Measurements from ENCODE around the gene ZFAND3.

ZFAND3 gene

DNA sequence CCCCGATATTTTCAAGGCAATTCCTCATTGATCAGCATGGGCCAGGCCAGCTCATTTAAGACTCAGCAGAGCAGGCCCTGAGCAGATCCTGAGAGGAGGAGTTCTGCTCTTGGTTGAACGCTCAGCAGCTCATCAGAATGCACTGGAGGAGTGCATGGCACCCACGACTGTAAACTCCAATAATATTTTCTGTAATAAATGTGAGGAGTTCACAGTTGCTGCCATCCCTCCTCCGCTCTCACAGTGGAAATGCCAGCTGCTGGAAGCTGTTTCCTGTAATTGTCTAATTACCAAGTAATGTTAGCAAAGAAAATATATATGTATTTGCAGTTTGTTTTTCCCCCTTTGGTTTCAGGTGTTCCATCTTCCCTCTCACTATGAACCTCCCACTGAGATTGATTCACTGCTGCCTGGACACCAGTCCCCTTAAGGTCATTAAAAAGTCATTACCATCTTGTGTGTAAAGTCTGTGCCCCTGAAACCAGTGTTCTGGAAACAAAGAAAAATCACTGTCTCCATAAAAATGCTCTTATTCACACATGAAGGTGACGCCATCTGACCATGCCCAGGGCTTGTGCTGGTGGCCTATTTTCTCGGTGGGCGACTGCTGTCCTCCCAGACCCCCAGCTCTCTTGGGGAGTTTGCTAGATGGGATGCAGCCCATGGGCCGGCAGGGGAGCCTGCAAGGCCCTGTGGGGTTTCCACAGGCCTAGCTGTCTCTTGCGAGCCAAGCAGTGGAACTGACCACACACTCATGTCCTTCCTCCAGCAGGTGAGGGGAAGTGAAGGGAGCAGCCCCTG is 374.2 kb downstream of the ZFAND3 start:
- DNase-seq = no peak

DNA sequence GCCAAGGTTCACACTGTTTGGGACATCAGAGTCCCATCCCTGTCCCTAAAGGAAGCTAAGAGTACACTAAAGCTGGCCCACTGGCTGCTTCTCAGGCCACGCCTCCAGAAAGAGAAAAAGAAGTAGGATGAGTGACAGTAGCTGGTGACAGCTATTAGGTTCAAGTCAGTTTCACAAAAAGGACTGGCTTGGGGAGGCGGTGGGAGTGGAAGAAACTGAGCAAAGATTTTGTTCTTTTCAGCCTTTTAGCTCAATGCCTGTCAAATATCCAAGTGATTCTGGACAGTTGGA is 374.7 kb downstream of the ZFAND3 start:
- no peak for DNase-seq

DNA sequence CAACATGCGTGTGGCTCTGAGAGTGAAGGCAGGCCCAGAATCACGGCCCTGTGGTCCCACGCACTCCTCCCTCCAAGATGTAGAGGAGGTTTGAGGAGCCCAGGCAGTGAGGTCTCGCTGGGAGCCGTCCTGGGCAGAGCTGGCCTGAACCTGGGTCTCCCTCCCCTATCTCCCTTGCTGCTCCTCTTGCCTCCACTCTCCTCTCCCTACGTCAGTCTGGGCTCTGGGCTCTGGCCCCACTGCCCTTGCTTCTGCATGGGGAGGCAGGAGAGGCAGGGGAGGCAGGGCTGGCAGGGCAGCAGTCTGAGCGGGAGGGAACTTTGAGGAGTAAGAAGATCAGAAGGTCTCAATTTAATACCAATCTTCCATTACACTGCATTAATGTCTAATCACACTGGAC is 375.1 kb downstream of the ZFAND3 start:
- no peak for DNase-seq

GRCh38 chr6:38195113-38195635 is 375.6 kb downstream of the ZFAND3 start:
- no peak for DNase-seq

DNA sequence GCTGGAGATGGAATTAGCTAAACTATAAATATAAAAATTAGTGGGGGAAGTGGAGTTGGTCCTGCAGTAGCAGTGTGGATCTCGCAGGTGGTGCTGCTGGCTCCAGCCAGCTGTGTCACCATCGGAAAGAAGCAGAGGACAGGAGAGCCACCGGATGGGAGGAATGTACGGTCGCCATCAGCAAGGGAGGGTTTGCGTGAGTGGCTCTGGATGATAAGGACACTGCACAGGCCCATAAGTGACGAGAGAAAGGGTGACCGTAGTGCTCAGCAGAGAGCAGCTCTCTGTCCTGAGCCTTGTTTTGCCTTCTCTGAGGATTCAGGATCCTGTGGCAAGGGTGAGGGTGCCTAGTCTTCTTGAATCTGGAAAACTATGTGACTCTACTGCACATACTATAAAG is 378.7 kb downstream of the ZFAND3 start:
- DNase-seq = no peak

Data from CD4-positive, alpha-beta T cell treated with Interleukin-4 for 4 hours (primary cell).